Heart left ventricle (tissue), 16 donors: ENCODE data around the gene MYH3. TPM values are rescaled to one million over a fixed set of nuclear protein-coding genes. Genes with fewer than 3 reads are reported as not detected.

Experiments
- ATAC-seq, 4 donors: fragments of 200-7000 bp; cut with Tn5 transposase; one replicate each; pipeline ENCODE4 v1.9.1; 2020 to 2022; ENCODE audit warnings: moderate library complexity in 4 of 4, mild to moderate bottlenecking in 3 of 4, moderate number of reproducible peaks in 1 of 4
- DNase-seq, 5 donors: peaks; one replicate each; pipeline ENCODE4 v3.0.0-alpha.2; 2020
- H3K27ac ChIP-seq, 12 donors: fragments of 200-600 bp; sonication (generic) in 4 of 12; one replicate each; pipeline versions ENCODE4 v1.5.0 to v1.8.0; 2016 to 2022; ENCODE audit warnings: mild to moderate bottlenecking in 2 of 12
- H3K27me3 ChIP-seq, 9 donors: fragments of 200-600 bp; sonication (generic) in 2 of 9; one replicate each; pipeline versions ENCODE4 v1.5.1 to v1.8.0; 2016 to 2022; ENCODE audit warnings: mild to moderate bottlenecking in 3 of 9
- H3K36me3 ChIP-seq, 9 donors: fragments of 200-600 bp; sonication (generic) in 2 of 9; one replicate each; pipeline versions ENCODE4 v1.5.0 to v1.8.0; 2018 to 2022; ENCODE audit warnings: mild to moderate bottlenecking in 2 of 9
- H3K4me1 ChIP-seq, 12 donors: fragments of 200-600 bp; sonication (generic) in 4 of 12; one replicate each; pipeline versions ENCODE4 v1.5.0 to v1.8.0; 2016 to 2022; ENCODE audit warnings: mild to moderate bottlenecking in 3 of 12
- H3K4me3 ChIP-seq, 12 donors: fragments of 200-600 bp; sonication (generic) in 4 of 12; one replicate each; pipeline versions ENCODE4 v1.5.0 to v1.8.0; 2017 to 2022; ENCODE audit warnings: mild to moderate bottlenecking in 9 of 12, moderate library complexity in 4 of 12
- H3K9me3 ChIP-seq, 12 donors: fragments of 200-600 bp; sonication (generic) in 4 of 12; one replicate each; pipeline versions ENCODE4 v1.5.0 to v1.8.0; 2016 to 2022; ENCODE audit warnings: mild to moderate bottlenecking in 1 of 12
- POLR2A ChIP-seq, 2 donors: fragments of 450-650 bp; IDR thresholded peaks; one replicate each; pipeline ENCODE4 v1.6.1; 2017; ENCODE audit warnings: antibody characterized with exemption in 2 of 2, mild to moderate bottlenecking in 2 of 2, moderate library complexity in 2 of 2
- WGBS, 4 donors: extraction: QIAGEN DNeasy Blood & Tissue Kit in 2 of 4; methylation state at CpG; one replicate each; pipeline versions ENCODE4 v1.1.5 to v1.1.7; 2013 to 2018; 5-methylcytosine and 5-hydroxymethylcytosine counted together
- intact Hi-C, 10 donors: fragments of 100-400 bp; cut with DNase I; formaldehyde crosslinking; loops; one replicate each; pipeline versions ENCODE4 v1.11.1 to v1.14.2; 2022
- polyA plus RNA-seq, 2 donors: library from polyadenylated mRNA; stranded (reverse); fragments of 200-250 nt; gene quantifications; one replicate each; pipeline ENCODE4 v1.2.3, GENCODE V29; 2013
- total RNA-seq, 9 donors: library from RNA; depleted of rRNA in 2 of 9; stranded (reverse); fragments of >200 nt in 2 of 9; fragmentation: NEBNext Ultra II Directional in 3 of 9; extraction: Animal tissue kit (Norgen Biotek cat#: 25700) in 3 of 9; gene quantifications; one replicate each; pipeline versions ENCODE4 v1.1.0 to v1.2.4, GENCODE V29; 2016 to 2023
- TF ChIP-seq, protein P1 (sequence below), 12 donors: fragments of 200-600 bp; sonication (generic) in 4 of 12; IDR thresholded peaks; one replicate each; pipeline versions ENCODE4 v1.5.0 to v1.8.0; 2018 to 2022; ENCODE audit warnings: antibody characterized with exemption in 12 of 12, mild to moderate bottlenecking in 5 of 12
- donor health status: ischemic (EF 13 %, LVEDD 7.1; RV severe dilation, severe dysfunction).
- donor health status: healthy with polysubstance abuse.
- donor health status: DM: no; HTN: yes; CAD: no.
- donor health status: DM: no; HTN: no; CAD: no.
- donor health status: ischemic (EF 25% LVEDD 6.9; RV normal size, moderate dysfunction).
- donor health status: ischemic (EF 25% LVEDD 5.7; RV mildly dilated, moderate dysfunction).
- donor health status: healthy.
- donor health status: DM: yes; HTN: yes; CAD: no.
- donor health status: ischemic (EF 35%, LVEDD 5.7; RV mildly dilated, moderate dysfunction).
- donor health status: nonischemic (EF 11% LVEDD 7.7; RV severe dilation, severe dysfunction).
- donor health status: DM: yes; HTN: yes; CAD: no.
- donor health status: PGD.
- donor health status: ischemic (EF 29% LVEDD 5.4; RV normal size, mild dysfunction).
- donor health status: nonischemic (EF 23%, LVEDD 6.1; RV moderate dilation, normal function).

Gene MYH3
- total and polyA plus RNA-seq, 11 donors = 0.13 to 1.8 (median 0.62) TPM

DNA sequence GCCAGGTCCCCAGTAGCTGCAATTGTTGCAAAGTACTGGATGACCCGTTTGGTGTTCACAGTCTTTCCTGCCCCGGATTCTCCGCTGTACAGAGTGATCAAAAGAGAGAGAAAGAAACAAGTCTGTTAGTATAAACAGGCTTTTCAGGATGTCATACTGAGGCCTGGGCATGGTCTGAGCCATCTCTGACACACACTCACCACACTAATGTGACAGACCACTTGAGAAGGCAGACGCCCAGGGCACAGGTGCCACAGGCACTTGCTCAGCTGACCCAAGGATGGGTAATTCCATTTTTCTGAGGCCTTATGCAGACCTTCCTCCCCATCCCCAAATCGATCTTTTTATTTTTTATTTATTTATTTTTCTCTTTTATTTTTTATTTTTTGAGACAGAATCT, 7.5 kb downstream of the MYH3 start:
- Histone ChIP-seq H3K9me3 (no peaks in the 10 kb centered on the region), H3K27ac (no peak overlapping the region), H3K36me3 (no peaks in the 10 kb centered on the region), H3K4me1 (peaks cover 0 to 5% (median 0%) of the 10 kb centered on the region in 12 donors), H3K4me3 (no peak overlapping the region), H3K27me3 (no peaks in the 10 kb centered on the region)
- intact Hi-C loops = loop anchor here in 7 of 10 donors (5.0 to 10.0 kb wide), 4 partner anchors 193 to 495 kb away; no protein-coding TSS in a partner anchor
- DNase-seq (no peak), ATAC-seq (no peak)
- TF ChIP-seq, protein P1, sequence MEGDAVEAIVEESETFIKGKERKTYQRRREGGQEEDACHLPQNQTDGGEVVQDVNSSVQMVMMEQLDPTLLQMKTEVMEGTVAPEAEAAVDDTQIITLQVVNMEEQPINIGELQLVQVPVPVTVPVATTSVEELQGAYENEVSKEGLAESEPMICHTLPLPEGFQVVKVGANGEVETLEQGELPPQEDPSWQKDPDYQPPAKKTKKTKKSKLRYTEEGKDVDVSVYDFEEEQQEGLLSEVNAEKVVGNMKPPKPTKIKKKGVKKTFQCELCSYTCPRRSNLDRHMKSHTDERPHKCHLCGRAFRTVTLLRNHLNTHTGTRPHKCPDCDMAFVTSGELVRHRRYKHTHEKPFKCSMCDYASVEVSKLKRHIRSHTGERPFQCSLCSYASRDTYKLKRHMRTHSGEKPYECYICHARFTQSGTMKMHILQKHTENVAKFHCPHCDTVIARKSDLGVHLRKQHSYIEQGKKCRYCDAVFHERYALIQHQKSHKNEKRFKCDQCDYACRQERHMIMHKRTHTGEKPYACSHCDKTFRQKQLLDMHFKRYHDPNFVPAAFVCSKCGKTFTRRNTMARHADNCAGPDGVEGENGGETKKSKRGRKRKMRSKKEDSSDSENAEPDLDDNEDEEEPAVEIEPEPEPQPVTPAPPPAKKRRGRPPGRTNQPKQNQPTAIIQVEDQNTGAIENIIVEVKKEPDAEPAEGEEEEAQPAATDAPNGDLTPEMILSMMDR (IDR thresholded peaks at IDR 0.05) = no peak
- no peak for TF ChIP-seq POLR2A (IDR thresholded peaks at IDR 0.05)
- 84 to 92% (median 88%) methylated on average over 5 of the region's 5 CpGs for WGBS, 4 donors

DNA sequence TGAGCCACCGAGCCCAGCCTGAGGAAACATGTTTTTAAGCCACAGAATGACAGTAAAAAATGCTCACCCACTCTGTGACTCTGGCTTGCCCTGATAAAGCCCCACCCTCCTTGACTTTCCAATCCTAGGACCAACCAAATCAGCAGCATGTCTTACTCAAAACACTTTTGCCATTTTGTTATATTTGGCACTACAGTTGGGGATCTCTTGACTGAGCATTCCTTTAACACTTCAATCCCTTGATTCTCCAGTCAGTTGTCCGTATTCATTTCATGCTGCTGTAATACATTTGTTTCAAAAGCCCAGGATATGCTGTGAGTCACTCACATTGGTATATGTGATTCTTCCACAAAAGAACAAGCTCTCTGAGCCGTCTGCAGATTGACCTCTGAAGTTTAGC, 8.2 kb downstream of the MYH3 start:
- Histone ChIP-seq H3K4me1 (peaks cover 0 to 5% (median 0%) of the 10 kb centered on the region in 12 donors), H3K4me3 (no peak overlapping the region), H3K27ac (no peak overlapping the region), H3K9me3 (no peaks in the 10 kb centered on the region), H3K36me3 (peaks cover 0 to 2% (median 0%) of the 10 kb centered on the region in 9 donors), H3K27me3 (no peaks in the 10 kb centered on the region)
- ATAC-seq (no peak), DNase-seq (no peak)
- intact Hi-C loops = loop anchor here in 7 of 10 donors (5.0 to 10.0 kb wide), 4 partner anchors 193 to 496 kb away; no protein-coding TSS in a partner anchor
- TF ChIP-seq POLR2A (IDR thresholded peaks at IDR 0.05) = no peak
- TF ChIP-seq, protein P1 (IDR thresholded peaks at IDR 0.05) = no peak
- 76 to 86% (median 82%) methylated on average over 3 of the region's 3 CpGs for WGBS, 4 donors

DNA sequence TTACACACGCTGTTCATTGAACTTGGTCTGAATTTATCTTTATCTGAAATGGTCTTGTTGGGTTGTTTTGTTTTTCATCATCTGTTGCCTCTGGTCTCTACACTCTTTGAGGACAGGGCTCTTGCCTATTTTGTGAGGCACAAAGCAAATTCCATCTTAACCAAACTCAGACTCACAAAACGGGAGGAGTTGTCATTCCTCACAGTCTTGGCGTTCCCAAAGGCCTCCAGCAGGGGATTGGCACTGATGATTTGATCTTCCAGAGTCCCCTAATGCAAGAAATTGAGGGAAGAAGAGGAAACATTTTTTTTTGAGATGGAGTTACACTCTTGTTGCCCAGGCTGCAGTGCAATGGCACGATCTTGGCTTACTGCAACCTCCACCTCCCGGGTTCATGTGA, 8.7 kb downstream of the MYH3 start:
- DNase-seq (no peak), ATAC-seq (no peak)
- no peak overlapping the region for H3K27ac ChIP-seq
- H3K27me3 ChIP-seq = no peaks in the 10 kb centered on the region
- intact Hi-C loops = loop anchor here in 7 of 10 donors (5.0 to 10.0 kb wide), 4 partner anchors 194 to 496 kb away; no protein-coding TSS in a partner anchor
- peaks cover 0 to 4% (median 0%) of the 10 kb centered on the region in 9 donors for H3K36me3 ChIP-seq
- WGBS, 4 donors = 85 to 92% (median 90%) methylated on average over 5 of the region's 5 CpGs
- H3K4me1 ChIP-seq = peaks cover 0 to 5% (median 0%) of the 10 kb centered on the region in 12 donors
- H3K4me3 ChIP-seq = no peak overlapping the region
- no peak for TF ChIP-seq POLR2A (IDR thresholded peaks at IDR 0.05)
- TF ChIP-seq, protein P1 (IDR thresholded peaks at IDR 0.05) = no peak
- no peaks in the 10 kb centered on the region for H3K9me3 ChIP-seq

DNA sequence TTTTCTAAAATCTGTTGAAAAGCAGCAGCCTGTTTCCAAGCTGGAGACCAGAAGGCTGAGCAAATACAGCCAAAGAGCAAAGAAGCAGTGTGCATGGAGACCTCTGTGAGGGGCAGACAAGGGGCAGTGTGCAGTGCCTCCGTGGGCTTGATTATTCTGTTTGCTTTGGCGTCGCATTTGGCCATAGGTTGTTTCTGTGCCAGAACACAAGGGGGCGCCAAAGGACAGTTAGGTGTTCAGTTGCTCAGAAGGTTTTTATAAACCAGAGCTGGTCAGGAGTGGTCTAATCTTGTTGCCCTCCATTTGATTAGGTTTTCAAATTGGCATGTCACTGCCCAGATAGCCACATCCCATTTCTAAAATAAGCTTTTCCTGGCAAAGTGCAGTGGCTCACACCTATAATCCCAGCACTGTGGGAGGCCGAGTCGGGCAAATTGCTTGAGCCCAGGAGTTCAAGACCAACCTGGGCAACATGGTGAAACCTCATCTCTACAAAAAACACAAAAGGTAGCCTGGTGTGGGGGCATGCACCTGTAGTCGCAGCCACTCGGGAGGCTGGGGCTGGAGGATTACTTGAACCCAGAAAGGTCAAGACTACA, 10.6 kb downstream of the MYH3 start:
- no peaks in the 10 kb centered on the region for H3K9me3 ChIP-seq
- H3K27me3 ChIP-seq = no peaks in the 10 kb centered on the region
- H3K36me3 ChIP-seq = peaks cover 0 to 16% (median 5%) of the 10 kb centered on the region in 9 donors
- peaks cover 0 to 3% (median 0%) of the 10 kb centered on the region in 12 donors for H3K4me1 ChIP-seq
- DNase-seq (peak; percentile 63 to 80 (median 64)), ATAC-seq (peak in 3 of 4 donors; percentile 51 to 73 (median 65))
- 41 to 45% (median 42%) methylated on average over 8 of the region's 8 CpGs for WGBS, 4 donors
- TF ChIP-seq POLR2A (IDR thresholded peaks at IDR 0.05) = no peak
- TF ChIP-seq, protein P1 (IDR thresholded peaks at IDR 0.05) = peak; percentile 72 to 89 (median 83)
- intact Hi-C loops = loop anchor here (1.0 to 10.0 kb wide), 6 partner anchors 196 to 498 kb away; no protein-coding TSS in a partner anchor
- H3K27ac ChIP-seq = no peak overlapping the region
- H3K4me3 ChIP-seq = no peak overlapping the region
